Muscle of arm (tissue), 12 donors: Measurements from ENCODE around the gene INO80D. TPM values are rescaled to one million over a fixed set of nuclear protein-coding genes. Genes with fewer than 3 reads are reported as not detected.

Experiments used
- polyA plus RNA-seq, 12 donors: library from polyadenylated mRNA; unstranded; fragments of 120-200 nt; gene quantifications; one replicate each; pipeline ENCODE4 v1.2.1, GENCODE V29; 2013; ENCODE audit not compliant: insufficient read length in 12 of 12

Gene INO80D
- polyA plus RNA-seq, 12 donors: 6.6 to 38.6 (median 8.2) TPM

Other genes with a start within 250 kb of the INO80D start
- gene NDUFS1, start 73.3 kb upstream of the INO80D start, polyA plus RNA-seq: 10 to 100 TPM in 11 of 12 donors, not detected in 1; 42.3 to 92.5 (median 75.4) TPM
- gene EEF1B2, start 73.7 kb upstream of the INO80D start, polyA plus RNA-seq: 1,000 to 10,000 TPM in 5 of 12 donors, 100 to 1,000 TPM in 6, not detected in 1; 499 to 1,036 (median 996) TPM
- gene ZDBF2, start 188.5 kb upstream of the INO80D start, polyA plus RNA-seq: 10 to 100 TPM in 8 of 12 donors, 1 to 10 TPM in 3, not detected in 1; 7.1 to 17.4 (median 12.6) TPM